ENCODE data around the gene GHDC. TPM values are rescaled to one million over a fixed set of nuclear protein-coding genes. Genes with fewer than 3 reads are reported as not detected.
"Not testable (repeated sequence)": the region's sequence is repeated elsewhere in the genome, so short reads cannot be mapped to it uniquely, and the experiment has no call there.

The GHDC gene
- total RNA-seq, 2 donors from 2014 or later: 19.2 to 25.2 TPM

- DNase-seq (no peak), ATAC-seq (no peak)
- intact Hi-C loops (cut with DNase I, micrococcal nuclease): no loop called here
Observed at GRCh38 chr17:42167807-42168206, 26.5 kb downstream of the GHDC start.

- no peak for DNase-seq
- ATAC-seq: no peak
- intact Hi-C loops (cut with DNase I, micrococcal nuclease): no loop called here
Observed at GRCh38 chr17:42166196-42166763, 28.0 kb downstream of the GHDC start.

- intact Hi-C loops (cut with DNase I, micrococcal nuclease): no loop called here
- DNase-seq: no peak
- ATAC-seq: no peak
Observed at GRCh38 chr17:42165751-42166150, 28.5 kb downstream of the GHDC start.

- DNase-seq (no peak), ATAC-seq (no peak)
- intact Hi-C loops (cut with DNase I, micrococcal nuclease): no loop called here
Observed at GRCh38 chr17:42163696-42164407, 30.4 kb downstream of the GHDC start.

- ATAC-seq: peak; percentile 32
- intact Hi-C loops (cut with DNase I, micrococcal nuclease): no loop called here
- no peak for DNase-seq
Observed at GRCh38 chr17:42163113-42163512, 31.2 kb downstream of the GHDC start.

- intact Hi-C loops (cut with DNase I, micrococcal nuclease): no loop called here
- DNase-seq: no peak
- no peak for ATAC-seq
Observed at GRCh38 chr17:42160531-42160910, 33.8 kb downstream of the GHDC start.

GRCh38 chr17:42159796-42160530 is 34.3 kb downstream of the GHDC start:
- intact Hi-C loops (cut with DNase I, micrococcal nuclease): no loop called here
- ATAC-seq: no peak
- no peak for DNase-seq

- DNase-seq: no peak
- intact Hi-C loops (cut with DNase I, micrococcal nuclease): no loop called here
- ATAC-seq: no peak
Observed at GRCh38 chr17:42155614-42156045, 38.7 kb downstream of the GHDC start.

- intact Hi-C loops (cut with DNase I, micrococcal nuclease): no loop called here
Observed at GRCh38 chr17:42153919-42154742, 40.2 kb downstream of the GHDC start.

GRCh38 chr17:42146911-42147607 is 47.2 kb downstream of the GHDC start:
- intact Hi-C loops (cut with DNase I, micrococcal nuclease): no loop called here
- ATAC-seq (no peak), DNase-seq (no peak)

More at GRCh38 chr17:42153919-42154742, 40.2 kb downstream of the GHDC start:
- no peak for DNase-seq
- ATAC-seq: peak; percentile 27

- DNase-seq; intact Hi-C loops (cut with DNase I, micrococcal nuclease): not testable (repeated sequence)
- peak; percentile 21 for ATAC-seq
Observed at GRCh38 chr17:42143138-42143537, 51.2 kb downstream of the GHDC start.

- no peak for DNase-seq
- ATAC-seq: no peak
- intact Hi-C loops (cut with DNase I, micrococcal nuclease): no loop called here
Observed at GRCh38 chr17:42142371-42142896, 51.9 kb downstream of the GHDC start.

GRCh38 chr17:42141382-42141781 is 52.9 kb downstream of the GHDC start:
- DNase-seq (no peak), ATAC-seq (no peak)
- intact Hi-C loops (cut with DNase I, micrococcal nuclease): no loop called here

- DNase-seq; intact Hi-C loops (cut with DNase I, micrococcal nuclease): not testable (repeated sequence)
Observed at GRCh38 chr17:42140690-42141089, 53.6 kb downstream of the GHDC start.

More at GRCh38 chr17:42140690-42141089, 53.6 kb downstream of the GHDC start:
- ATAC-seq: not testable (repeated sequence)
